Sigmoid colon (tissue), 4 donors: ENCODE measurements around the gene WDR48.

Experiments used
- EP300 ChIP-seq, 4 donors: sonication (generic); formaldehyde crosslinking; IDR thresholded peaks; one replicate each; pipeline ENCODE4 v1.6.1; 2017; ENCODE audit warnings: antibody characterized with exemption in 4 of 4
- POLR2A ChIP-seq, 2 donors: fragments of 450-650 bp; IDR thresholded peaks; one replicate each; pipeline ENCODE4 v1.6.1; 2016; ENCODE audit warnings: antibody characterized with exemption in 2 of 2, mild to moderate bottlenecking in 2 of 2, moderate library complexity in 2 of 2
- POLR2AphosphoS5 ChIP-seq, 4 donors: sonication (generic); formaldehyde crosslinking; IDR thresholded peaks; one replicate each; pipeline ENCODE4 v1.6.1; 2017; ENCODE audit warnings: antibody characterized with exemption in 4 of 4
- TF ChIP-seq, protein P1 (sequence below), 4 experiments: fragments of 450-650 bp in 3 of 4; fragments of 200-600 bp in 1 of 4; IDR thresholded peaks; one replicate each; pipeline ENCODE4 v1.5.1; 2016 to 2019; ENCODE audit warnings: antibody characterized with exemption in 4 of 4, mild to moderate bottlenecking in 3 of 4, moderate library complexity in 2 of 4

- TF ChIP-seq, protein P1, sequence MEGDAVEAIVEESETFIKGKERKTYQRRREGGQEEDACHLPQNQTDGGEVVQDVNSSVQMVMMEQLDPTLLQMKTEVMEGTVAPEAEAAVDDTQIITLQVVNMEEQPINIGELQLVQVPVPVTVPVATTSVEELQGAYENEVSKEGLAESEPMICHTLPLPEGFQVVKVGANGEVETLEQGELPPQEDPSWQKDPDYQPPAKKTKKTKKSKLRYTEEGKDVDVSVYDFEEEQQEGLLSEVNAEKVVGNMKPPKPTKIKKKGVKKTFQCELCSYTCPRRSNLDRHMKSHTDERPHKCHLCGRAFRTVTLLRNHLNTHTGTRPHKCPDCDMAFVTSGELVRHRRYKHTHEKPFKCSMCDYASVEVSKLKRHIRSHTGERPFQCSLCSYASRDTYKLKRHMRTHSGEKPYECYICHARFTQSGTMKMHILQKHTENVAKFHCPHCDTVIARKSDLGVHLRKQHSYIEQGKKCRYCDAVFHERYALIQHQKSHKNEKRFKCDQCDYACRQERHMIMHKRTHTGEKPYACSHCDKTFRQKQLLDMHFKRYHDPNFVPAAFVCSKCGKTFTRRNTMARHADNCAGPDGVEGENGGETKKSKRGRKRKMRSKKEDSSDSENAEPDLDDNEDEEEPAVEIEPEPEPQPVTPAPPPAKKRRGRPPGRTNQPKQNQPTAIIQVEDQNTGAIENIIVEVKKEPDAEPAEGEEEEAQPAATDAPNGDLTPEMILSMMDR (IDR thresholded peaks at IDR 0.05): peak in 1 of 4 experiments; percentile 23
- TF ChIP-seq EP300 (IDR thresholded peaks at IDR 0.05) (no peak), POLR2A (IDR thresholded peaks at IDR 0.05) (no peak), POLR2AphosphoS5 (IDR thresholded peaks at IDR 0.05) (peak in 1 of 4 donors; percentile 26)
Observed at GRCh38 chr3:39146083-39146501, 94.3 kb downstream of the WDR48 start.
